DND-41 (cell line): ENCODE data around the gene KDELR1.

Experiments
- CTCF ChIP-seq: IDR thresholded peaks from 2 replicates; pipeline ENCODE4 v1.5.1; 2012; ENCODE audit warnings: borderline replicate concordance, low read length, moderate library complexity, mild to moderate bottlenecking; ENCODE audit not compliant: poor library complexity, severe bottlenecking; ENCODE audit errors: extremely low read depth
- EZH2 ChIP-seq: IDR thresholded peaks from 3 replicates; pipeline ENCODE4 v1.6.1; 2012; ENCODE audit warnings: borderline replicate concordance, low read depth, mild to moderate bottlenecking, moderate library complexity, low read length, inconsistent platforms; ENCODE audit not compliant: severe bottlenecking

- peak; percentile 97 for TF ChIP-seq CTCF
- no peak for TF ChIP-seq EZH2
These were observed at the start of gene KDELR1 for GRCh38 chr19:48391100-48392005.
